ENCODE data around the gene CISH. TPM values are rescaled to one million over a fixed set of nuclear protein-coding genes. Genes with fewer than 3 reads are reported as not detected.

Gene CISH
- total and polyA plus RNA-seq, 9 of the 15 experiments (the other 6 are each of a cell fraction or from before 2014, with no cell fraction given), result 1.7 to 47.7 (median 18.3) TPM

DNA sequence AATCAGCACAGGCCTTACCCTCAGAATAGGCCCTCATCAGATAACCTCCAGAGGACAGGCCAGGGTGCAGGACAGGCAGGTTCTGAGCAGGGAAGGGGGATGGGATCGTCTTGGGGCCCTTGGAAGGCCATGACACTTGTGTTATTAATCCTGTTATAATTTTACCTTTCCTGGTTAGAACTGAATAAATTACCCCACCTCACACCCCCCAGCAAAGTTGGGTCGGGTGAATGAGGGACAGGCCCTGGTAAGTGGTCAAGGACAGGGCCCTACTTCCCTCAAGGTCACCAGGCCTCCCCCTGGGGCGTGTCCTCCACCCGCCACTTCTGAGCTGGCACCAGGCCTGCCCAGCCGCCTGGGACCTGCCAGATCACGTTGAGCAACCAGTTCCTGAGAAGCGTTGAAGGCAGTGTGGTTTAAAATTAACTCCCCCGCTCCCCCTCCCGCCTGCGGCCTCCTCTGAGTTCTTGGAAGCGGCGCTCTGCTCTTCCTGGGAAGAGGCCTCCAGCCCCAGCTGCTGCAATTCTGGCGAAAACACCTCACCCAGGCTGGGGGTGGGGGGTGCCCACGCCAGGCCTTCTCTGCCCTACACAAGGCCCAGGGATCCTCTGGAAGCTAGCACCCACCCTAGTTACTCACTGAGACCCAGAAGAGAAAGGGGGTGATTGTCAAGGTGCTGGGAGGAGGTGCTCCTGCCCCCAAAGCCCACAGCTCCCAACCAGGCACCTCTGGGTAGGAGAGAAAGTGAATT, 10.6 kb downstream of the CISH start (continued):
- TF ChIP-seq, protein P1, sequence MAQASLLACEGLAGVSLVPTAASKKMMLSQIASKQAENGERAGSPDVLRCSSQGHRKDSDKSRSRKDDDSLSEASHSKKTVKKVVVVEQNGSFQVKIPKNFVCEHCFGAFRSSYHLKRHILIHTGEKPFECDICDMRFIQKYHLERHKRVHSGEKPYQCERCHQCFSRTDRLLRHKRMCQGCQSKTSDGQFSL (CRISPR knock-in tag; IDR thresholded peaks at IDR 0.05), result peak; percentile 68; the same call in 1 of the 2 replicates
- TF ChIP-seq, protein P1 (tag; IDR thresholded peaks at IDR 0.05), result peak in 1 of 2 experiments; percentile 73; a peak in 2 of 4 replicates
- TF ChIP-seq MEF2A (IDR thresholded peaks at IDR 0.05; ENCODE audit: control insufficient read depth, low read depth, low read length) (peak; percentile 52; the same call in 1 of the 2 replicates), DPF2 (IDR thresholded peaks at IDR 0.05) (no peak; the same call in 1 of the 2 replicates), HIVEP1 (CRISPR knock-in tag; IDR thresholded peaks at IDR 0.05) (no peak), PTBP1 (IDR thresholded peaks at IDR 0.05; ENCODE audit: low read depth, low read length) (no peak), TBP (optimal IDR thresholded peaks at IDR 0.05; ENCODE audit: low read depth, low read length) (peak; percentile 58), KAT8 (IDR thresholded peaks at IDR 0.05; ENCODE audit: low read depth) (no peak), SIN3B (IDR thresholded peaks at IDR 0.05; ENCODE audit: low read depth) (no peak), HEY1 (CRISPR knock-in tag; IDR thresholded peaks at IDR 0.05; ENCODE audit: borderline replicate concordance) (no peak), ZNF134 (CRISPR knock-in tag; conservative IDR thresholded peaks at IDR 0.05) (no peak), SMARCB1 (IDR thresholded peaks at IDR 0.05; ENCODE audit: insufficient read length, low read depth) (no peak), ZEB2 (IDR thresholded peaks at IDR 0.05) (peak; percentile 17; the same call in 1 of the 2 replicates), TCFL5 (CRISPR knock-in tag; conservative IDR thresholded peaks at IDR 0.05) (no peak), L3MBTL2 (IDR thresholded peaks at IDR 0.05) (peak; percentile 60), MED1 (CRISPR knock-in tag; IDR thresholded peaks at IDR 0.05; ENCODE audit: borderline replicate concordance) (no peak), YBX1 (IDR thresholded peaks at IDR 0.05) (no peak), FOXJ3 (CRISPR knock-in tag; IDR thresholded peaks at IDR 0.05) (no peak), MECOM (CRISPR knock-in tag; IDR thresholded peaks at IDR 0.05) (peak; percentile 8; the same call in 1 of the 2 replicates), SMAD2 (IDR thresholded peaks at IDR 0.05; ENCODE audit: low read depth, low read length) (no peak)
- TF ChIP-seq, protein P2, sequence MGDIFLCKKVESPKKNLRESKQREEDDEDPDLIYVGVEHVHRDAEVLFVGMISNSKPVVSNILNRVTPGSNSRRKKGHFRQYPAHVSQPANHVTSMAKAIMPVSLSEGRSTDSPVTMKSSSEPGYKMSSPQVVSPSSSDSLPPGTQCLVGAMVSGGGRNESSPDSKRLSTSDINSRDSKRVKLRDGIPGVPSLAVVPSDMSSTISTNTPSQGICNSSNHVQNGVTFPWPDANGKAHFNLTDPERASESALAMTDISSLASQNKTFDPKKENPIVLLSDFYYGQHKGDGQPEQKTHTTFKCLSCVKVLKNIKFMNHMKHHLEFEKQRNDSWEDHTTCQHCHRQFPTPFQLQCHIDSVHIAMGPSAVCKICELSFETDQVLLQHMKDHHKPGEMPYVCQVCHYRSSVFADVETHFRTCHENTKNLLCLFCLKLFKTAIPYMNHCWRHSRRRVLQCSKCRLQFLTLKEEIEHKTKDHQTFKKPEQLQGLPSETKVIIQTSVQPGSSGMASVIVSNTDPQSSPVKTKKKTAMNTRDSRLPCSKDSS (IDR thresholded peaks at IDR 0.05; ENCODE audit: low read depth, partially characterized antibody), result no peak
- TF ChIP-seq, protein P3, sequence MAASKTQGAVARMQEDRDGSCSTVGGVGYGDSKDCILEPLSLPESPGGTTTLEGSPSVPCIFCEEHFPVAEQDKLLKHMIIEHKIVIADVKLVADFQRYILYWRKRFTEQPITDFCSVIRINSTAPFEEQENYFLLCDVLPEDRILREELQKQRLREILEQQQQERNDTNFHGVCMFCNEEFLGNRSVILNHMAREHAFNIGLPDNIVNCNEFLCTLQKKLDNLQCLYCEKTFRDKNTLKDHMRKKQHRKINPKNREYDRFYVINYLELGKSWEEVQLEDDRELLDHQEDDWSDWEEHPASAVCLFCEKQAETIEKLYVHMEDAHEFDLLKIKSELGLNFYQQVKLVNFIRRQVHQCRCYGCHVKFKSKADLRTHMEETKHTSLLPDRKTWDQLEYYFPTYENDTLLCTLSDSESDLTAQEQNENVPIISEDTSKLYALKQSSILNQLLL (CRISPR knock-in tag; IDR thresholded peaks at IDR 0.05; ENCODE audit: borderline replicate concordance), result no peak
- TF ChIP-seq, protein P4, sequence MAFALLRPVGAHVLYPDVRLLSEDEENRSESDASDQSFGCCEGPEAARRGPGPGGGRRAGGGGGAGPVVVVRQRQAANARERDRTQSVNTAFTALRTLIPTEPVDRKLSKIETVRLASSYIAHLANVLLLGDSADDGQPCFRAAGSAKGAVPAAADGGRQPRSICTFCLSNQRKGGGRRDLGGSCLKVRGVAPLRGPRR (CRISPR knock-in tag; IDR thresholded peaks at IDR 0.05), result no peak
- TF ChIP-seq, protein P5, sequence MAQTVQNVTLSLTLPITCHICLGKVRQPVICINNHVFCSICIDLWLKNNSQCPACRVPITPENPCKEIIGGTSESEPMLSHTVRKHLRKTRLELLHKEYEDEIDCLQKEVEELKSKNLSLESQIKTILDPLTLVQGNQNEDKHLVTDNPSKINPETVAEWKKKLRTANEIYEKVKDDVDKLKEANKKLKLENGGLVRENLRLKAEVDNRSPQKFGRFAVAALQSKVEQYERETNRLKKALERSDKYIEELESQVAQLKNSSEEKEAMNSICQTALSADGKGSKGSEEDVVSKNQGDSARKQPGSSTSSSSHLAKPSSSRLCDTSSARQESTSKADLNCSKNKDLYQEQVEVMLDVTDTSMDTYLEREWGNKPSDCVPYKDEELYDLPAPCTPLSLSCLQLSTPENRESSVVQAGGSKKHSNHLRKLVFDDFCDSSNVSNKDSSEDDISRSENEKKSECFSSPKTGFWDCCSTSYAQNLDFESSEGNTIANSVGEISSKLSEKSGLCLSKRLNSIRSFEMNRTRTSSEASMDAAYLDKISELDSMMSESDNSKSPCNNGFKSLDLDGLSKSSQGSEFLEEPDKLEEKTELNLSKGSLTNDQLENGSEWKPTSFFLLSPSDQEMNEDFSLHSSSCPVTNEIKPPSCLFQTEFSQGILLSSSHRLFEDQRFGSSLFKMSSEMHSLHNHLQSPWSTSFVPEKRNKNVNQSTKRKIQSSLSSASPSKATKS (CRISPR knock-in tag; IDR thresholded peaks at IDR 0.05), result no peak

Data from K562 (cell line).